HG03135 (cell line): ENCODE results near the gene NTPCR.
"Not testable (repeated sequence)": the region's sequence is repeated elsewhere in the genome, so short reads cannot be mapped to it uniquely, and the experiment has no call there.

Experiments used
- ATAC-seq: cut with Tn5 transposase; IDR thresholded peaks from one replicate; pipeline ENCODE4 v1.9.1; 2021; ENCODE audit warnings: mild to moderate bottlenecking, moderate library complexity; ENCODE audit not compliant: unreplicated experiment

NTPCR gene

GRCh38 chr1:232925421-232926220 lies 24.8 kb upstream of the NTPCR start:
- no peak for ATAC-seq

DNA sequence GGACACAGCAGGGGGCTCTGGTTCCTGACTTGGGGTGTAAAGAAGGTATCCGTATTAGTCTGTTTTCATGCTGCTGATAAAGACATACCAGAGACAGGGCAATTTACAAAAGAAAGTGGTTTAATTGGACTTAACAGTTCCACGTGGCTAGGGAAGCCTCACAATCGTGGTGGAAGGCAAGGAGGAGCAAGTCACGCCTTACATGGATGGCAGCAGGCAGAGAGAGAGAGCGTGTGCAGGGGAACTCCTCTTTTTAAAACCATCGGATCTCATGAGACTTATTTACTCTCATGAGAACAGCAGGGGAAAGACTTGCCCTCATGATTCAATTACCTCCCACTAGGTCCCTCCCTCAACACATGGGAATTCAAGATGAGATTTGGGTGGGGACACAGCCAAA lies 23.2 kb upstream of the NTPCR start:
- ATAC-seq, result not testable (repeated sequence)

- ATAC-seq, result no peak
Observed at GRCh38 chr1:232927830-232928505, 22.4 kb upstream of the NTPCR start.

DNA sequence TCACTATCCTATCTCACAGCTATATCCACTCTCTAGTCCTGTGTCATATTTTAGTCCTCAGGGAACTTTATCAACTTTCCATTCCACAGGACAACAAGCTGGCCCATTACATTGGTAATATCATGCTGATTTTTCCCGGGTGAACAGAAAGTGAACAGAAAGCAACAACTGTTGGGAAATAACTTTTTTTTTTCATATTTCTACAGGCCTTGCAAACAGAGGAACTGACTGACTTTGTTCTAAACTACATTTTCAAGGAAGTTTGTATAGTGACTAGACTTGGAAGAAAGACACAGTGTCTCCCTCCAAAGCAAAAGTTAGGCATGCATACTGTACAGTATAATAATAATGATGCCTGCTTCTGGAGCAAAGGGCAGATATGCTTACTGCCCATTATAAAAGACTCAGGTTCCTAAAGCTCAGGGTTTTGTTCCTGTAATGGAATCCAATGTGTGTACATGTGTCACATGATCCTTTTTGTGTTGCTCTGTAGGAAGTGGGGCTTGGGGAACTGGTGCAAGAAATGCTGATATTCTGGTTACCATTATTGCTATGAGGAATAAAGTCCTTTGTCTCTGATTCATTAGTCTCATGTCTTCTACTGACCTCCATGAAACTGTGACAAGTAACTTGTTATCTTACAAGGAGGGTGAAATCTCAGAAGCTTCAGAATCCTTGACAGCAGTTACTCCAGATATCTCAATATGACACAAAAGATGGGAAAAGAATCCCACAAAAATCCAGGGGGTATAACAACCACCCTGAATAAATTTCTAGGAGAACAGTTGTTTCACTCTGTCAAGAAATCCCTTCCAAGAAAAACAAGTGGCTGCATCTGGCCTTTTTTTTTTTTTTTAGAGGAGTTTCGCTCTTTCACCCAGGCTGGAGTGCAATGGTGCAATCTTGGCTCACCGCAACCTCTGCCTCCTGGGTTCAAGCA lies 17.7 kb upstream of the NTPCR start:
- ATAC-seq, result no peak

- ATAC-seq, result no peak
Observed at GRCh38 chr1:232936941-232937340, 13.5 kb upstream of the NTPCR start.

DNA sequence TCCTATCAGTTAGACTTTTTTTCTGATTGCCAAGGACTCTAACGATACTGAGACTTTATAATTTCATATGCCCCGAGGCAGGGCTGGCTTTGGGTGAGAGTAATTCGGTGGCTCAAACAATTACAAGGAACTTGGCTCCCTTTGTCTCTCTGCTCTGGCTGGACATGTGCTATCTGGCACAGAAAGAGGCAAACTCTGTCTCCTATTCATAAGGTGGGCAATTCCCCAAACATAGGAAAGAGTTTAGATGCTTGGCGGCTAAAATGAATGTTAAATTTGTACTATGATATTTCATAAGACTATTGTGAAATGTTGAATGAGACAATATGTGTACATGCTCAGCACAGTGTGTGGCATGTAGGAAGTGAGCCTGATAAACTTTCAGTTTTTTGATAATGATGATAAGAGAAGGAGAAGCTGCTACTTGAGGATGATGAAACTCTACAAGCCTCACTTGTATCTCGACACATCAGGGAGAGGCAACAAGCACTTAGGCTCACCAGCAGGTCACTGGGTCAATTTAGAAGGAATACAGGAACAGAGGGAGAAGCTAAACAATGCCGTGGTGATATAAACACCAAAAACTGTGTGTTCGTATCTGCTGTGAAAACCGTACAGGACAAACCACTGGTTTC lies 12.6 kb upstream of the NTPCR start:
- ATAC-seq, result no peak

GRCh38 chr1:232938926-232939325 lies 11.5 kb upstream of the NTPCR start:
- ATAC-seq, result no peak

- no peak for ATAC-seq
Observed at GRCh38 chr1:232939748-232940147, 10.7 kb upstream of the NTPCR start.

DNA sequence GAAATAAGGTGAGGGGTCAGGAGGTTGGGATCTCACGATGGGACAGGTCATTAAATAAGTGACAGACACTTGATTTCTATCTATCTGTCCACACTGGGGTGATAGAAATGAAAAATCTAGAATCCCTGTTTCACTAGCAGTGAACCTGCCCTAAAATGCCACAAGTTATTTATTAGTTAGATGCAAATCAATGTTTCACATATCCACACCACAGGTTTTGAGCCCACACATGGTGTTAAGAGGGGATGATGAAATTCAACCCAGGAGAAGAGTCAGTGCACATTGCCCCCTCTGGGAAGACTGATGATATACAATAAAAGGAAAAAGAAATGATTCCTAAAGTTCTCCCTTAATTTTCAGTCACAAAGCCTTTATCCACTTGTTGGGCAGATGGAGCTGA lies 10.1 kb upstream of the NTPCR start:
- ATAC-seq, result peak; percentile 65

DNA sequence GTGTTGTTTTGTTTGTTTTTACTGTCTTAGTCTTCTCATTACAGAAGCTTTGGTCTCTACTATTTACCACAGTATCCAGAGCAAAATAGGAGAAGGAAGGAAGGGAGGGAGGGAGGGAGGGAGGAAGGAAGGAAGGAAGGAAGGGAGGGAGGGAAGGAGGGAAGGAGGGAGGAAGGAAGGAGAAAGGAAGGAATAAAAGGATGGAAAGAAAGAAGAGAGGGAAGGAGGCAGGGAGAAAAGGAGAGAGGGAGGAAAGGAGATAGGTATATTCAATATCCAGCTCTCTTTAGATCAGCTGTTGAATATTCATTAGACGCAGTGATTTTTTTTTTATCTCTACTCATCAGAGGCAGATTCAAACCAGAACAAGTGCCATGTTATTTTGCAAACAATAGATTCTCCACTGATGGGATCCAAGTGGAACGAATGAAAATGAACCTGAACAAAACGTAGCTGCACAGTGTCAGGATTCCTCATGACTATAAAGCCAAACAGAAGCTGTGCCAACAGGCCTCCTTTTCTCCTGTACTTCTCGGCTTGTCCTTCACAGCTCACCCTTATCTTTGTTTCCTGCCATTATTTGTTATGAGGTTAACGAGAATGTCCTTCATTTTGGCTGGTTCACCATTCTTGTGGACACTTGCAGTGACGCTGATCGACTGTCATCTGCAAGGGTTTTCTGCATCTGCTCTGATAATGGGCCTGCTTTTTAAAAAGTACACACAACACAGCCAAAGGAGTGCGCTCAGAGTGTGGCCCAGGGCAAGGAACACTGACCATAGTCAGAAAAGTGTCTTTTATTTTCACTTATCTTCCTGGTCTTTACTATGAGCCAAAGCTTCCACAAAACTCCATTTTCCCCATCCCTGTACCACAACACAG lies 7.8 kb upstream of the NTPCR start:
- ATAC-seq, result no peak

- ATAC-seq, result no peak
Observed at GRCh38 chr1:232943679-232944252, 6.6 kb upstream of the NTPCR start.

- ATAC-seq, result no peak
Observed at GRCh38 chr1:232944347-232944746, 6.1 kb upstream of the NTPCR start.

- ATAC-seq, result no peak
Observed at GRCh38 chr1:232949636-232950196, 695 bp upstream of the NTPCR start.

DNA sequence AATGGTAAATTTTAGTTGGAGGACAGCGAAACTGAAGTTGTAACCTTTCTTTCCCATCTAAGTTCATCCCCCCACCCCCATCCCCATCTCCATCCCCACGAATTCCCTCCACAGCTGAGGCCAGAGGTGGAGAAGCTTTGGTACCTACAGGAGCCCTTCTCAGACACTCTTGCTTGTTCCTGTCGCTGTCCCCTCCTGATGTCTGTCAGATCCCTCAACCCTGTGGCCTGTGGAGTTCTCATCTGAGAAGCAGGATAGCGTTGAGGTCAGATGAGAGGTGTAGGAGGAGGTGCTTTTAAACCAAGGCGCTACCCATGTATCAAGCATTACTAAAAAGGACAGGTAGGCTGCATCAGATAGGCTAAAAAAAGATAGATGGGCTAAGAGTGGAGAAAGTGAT lies 769 bp downstream of the NTPCR start:
- ATAC-seq, result peak; percentile 15

DNA sequence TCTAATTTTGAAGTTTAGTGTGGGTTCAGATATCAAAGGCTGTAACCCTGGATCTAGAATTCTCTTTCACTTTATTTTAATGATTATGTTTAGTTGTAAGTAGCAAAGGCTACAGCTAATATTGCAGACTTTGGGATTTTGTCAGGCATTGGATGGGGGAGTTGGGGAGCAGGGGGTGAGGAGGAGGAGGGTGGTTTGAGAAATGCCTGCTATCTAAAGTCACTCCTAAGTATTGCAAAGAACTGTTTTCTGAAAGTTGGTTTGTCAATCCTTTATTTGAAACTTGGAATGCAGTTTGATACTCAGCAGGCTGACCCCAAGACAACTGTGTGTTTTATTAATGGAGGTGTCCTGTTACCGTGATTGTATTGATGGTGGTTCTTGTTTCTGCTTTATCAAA lies 1.2 kb downstream of the NTPCR start:
- no peak for ATAC-seq

DNA sequence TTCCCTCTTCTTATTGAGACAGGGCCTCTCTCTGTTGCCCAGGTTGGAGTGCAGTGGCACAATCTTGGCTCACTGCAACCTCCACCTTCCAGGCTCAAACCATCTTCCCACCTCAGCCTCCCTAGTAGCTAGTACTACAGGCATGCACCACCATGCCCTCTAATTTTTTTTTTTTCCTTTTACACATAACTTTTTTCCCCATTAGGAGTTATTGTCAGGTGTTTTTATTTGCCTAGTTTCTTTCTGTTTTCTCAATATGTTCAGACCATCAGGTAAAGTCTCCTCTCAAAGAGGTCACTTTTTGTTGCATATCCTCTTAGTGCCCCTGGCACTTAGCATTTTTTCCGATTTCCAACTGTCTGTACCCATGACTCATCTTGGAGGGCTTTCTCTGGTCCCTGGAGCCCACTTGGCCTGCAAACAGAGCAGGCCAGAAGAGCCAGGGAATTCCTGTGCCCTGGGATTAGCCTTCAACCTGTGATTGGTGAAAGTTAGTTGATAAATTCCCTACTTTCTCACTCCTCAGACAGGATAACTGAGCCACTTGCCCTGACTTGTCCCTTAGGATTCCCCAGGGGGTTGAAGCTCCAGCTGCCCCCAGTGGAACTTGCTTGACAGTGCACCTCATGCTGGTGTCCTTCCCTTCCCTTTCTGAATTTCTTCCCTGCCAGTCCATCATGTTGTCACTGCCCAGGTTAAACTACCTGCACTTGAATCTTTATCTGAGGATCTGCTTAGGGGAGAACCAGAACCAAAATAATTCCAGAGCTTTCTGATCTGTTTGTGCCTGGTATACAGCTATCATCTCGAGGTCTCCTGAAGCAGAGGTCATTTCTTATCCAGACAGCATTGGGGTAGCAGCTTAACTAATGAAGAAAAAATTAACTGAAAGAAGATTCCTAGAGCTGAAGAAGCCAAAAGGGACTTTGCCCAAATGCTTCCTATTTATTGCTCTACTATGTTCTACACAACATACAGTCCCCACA lies 2.4 kb downstream of the NTPCR start:
- ATAC-seq, result peak; percentile 47

DNA sequence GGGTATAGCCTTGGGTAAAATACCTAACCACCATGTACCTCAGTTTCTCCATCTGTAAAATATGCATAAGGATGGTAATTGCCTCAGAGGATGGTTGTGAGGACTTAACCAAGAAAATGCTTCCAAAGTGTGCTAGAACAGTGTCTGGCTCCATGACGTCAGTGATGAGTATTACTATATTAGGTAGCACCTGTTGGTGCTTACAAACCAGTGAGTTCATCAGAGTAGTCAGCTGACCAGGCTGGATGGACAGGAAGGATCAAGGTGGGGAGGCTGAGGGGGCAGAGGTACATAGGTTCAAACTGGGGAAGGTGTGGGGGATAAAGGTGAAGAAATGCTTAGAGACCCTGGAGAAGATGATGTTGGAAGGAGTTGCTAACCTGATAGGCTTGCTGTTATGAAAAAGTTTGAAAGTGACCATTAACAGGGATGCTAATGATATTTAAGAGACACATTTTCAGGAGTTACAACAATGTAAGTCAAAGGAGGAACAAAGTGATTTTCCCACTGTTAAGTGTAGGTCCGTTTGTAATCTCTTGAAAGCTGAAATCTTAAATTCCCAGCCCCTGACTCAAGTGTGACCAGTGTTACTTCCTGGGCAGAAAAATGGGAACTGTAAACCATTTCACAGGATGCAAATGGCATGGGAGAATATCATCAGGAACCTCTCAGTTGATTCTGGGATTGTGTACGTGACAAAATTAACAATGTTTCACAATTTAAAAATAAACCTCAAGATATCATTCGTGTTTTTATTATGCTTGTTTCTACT lies 4.4 kb downstream of the NTPCR start:
- no peak for ATAC-seq
